ENCODE measurements around the gene C3orf52.
"Not testable (repeated sequence)": the region's sequence is repeated elsewhere in the genome, so short reads cannot be mapped to it uniquely, and the experiment has no call there.

The C3orf52 gene, protein sequence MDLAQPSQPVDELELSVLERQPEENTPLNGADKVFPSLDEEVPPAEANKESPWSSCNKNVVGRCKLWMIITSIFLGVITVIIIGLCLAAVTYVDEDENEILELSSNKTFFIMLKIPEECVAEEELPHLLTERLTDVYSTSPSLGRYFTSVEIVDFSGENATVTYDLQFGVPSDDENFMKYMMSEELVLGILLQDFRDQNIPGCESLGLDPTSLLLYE

DNA sequence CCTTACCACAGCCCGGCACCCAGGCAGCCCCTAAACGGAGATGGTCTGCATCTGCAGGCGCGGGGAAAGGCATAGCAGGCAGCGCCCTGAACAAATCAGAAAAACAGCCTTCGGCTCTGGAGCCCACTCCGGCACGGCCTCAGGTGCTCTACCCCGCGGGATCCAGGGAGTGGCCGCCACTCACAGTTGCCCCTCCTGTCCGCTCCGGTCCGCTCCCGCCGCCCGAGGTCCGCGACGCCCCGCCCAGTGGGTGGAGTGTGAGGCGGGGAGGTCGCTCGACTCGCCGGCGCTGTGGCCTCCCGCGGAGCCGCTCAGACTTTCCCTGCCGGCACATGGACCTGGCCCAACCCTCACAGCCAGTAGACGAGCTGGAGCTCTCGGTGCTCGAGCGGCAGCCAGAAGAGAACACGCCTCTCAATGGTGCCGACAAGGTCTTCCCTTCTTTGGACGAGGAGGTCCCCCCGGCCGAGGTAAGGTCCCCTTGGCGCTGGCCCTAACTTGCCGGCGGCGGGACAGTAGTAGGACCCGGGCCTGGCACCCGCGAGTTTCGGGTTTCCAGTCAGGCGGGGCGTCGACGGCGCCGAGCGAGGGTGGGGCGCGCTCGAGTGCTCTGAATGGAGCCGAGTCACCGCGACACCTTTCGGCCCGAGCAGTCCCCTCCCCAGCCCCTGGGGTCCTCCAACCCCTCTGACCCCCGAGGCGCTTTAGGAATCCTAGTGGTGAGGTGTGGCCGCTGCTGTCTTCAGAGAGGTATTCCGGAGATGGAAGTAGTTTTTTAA, at the start of gene C3orf52:
TSS of gene C3orf52 (plus strand) at position 314 of the 779 bp plus-strand sequence. CDS start at position 333, 19 bp downstream.
- DNase-seq (ENCODE audit: low read depth, low spot score) = peak; percentile 21

DNA sequence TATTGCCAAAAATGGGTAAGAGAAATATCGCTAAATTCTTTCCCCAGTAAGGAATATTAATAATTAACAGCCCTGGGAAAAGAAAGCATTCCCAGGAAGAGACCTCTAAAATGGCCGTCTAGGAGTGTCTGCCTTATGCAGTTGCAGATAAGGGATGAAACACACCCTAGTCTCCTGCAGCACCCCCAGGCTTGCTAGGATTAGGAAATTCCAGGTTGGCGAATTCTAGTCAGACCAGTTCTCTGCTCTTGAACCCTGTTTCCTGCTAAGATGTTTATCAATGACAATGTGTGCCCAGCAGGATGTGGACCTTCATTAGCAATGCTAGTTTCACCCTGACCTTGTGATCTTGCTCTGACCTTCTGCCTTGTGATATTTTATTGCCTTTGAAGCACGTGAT, 49.0 kb upstream of the C3orf52 start:
- not testable (repeated sequence) for DNase-seq (ENCODE audit: low read depth, low spot score)

DNA sequence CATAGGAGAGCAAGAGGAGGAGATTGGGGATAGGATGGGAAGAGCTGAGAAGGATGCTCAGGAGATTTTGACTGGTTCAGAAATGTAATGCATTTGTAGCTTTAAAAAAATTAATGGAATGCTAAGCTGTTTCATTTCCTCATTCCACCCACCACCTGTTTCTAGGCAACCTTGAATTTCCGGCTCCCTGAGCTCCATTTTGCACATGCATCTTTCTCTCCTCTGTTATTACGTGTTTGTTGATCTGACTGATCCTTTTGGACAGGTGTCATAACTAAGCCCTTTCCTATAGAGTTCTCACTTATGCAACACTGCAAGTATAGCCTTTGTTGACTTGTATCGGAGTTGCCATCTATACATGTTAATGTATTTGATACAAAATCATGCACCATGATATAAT, 47.3 kb upstream of the C3orf52 start:
- no peak for DNase-seq (ENCODE audit: low read depth, low spot score)

DNA sequence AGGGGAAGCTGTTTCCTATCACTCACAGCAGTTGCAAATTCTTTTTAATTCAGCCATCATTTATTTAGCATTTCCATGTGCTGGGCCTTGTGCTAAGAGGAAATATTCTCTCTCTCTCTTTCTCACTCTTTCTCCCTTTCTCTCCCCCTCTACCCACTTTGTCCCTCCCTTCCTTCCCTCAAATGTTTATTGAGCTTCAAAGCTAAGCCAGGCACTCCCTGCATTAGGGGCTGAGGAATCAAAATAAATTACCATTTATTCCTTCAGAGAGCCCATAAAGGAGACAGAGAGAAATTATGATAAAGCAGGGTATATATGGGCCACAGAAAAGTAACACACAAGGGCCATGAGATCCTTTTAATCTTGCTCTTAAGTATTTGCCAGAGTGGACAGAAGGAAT, 44.9 kb upstream of the C3orf52 start:
- DNase-seq (ENCODE audit: low read depth, low spot score) = no peak

DNA sequence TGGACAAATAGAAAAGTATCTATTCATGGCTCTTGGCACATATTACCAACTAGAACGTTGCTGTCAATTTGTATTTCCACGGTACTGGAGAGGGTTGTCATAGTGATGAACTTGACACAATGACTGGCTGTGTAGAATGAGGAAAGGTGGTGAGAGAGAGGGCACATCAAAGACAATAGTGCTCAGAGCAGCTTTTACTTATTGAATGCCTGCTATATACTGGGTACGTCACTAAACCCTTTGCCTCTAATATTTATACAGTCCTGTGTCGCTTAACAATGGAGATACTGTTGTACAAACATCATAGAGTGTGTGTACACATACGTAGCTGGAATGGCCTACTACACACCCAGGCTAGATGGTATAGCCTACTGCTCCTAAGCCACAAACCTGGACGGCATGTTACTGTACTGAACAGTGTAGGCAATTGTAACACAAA, 43.3 kb upstream of the C3orf52 start:
- DNase-seq (ENCODE audit: low read depth, low spot score) = no peak

DNA sequence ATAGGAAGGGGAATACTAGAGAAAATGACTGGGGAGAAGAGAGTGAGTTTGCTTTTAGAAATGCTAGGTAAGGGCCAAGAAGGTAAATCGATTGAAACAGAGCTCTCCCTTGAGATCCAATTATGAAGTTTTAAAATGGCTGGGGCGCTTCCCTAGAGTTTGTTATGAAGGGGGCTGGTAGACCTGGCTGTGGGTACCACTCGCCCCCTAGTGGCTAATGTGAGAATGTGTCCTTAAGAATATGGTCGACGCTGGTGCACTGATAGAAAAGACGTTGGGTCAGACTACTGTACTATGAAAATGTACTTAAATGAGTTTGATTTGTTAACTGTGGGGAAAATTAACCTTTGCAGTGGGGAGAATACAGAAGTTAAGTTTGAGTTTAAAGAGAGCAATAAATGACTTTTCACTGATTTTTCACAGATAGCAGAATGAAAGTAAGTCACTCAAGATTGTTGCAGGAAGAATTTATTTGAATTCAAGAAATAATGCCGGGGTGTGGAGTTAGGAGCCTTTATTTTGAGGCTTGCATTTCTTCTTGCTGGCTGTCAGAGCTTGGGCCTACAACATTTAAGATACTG, 42.5 kb upstream of the C3orf52 start:
- DNase-seq (ENCODE audit: low read depth, low spot score) = peak; percentile 29

DNA sequence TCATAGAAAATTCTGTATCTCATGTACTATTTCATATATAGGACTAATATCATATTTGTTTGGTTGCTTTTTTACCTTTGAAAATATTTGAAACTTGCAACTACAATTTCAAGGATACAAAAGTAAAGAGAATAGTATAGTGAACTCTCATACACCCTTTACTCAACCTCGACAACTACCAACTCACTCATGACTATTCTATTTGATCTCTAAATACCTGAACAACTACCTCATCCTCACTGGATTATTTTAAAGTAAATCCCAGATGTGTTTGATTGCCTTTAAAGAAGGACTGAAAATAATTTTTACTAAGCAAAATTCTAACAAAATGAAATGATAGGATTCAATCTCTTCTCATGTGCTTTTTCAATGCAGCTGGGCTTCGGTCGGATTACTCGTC, 39.6 kb upstream of the C3orf52 start:
- no peak for DNase-seq (ENCODE audit: low read depth, low spot score)

DNA sequence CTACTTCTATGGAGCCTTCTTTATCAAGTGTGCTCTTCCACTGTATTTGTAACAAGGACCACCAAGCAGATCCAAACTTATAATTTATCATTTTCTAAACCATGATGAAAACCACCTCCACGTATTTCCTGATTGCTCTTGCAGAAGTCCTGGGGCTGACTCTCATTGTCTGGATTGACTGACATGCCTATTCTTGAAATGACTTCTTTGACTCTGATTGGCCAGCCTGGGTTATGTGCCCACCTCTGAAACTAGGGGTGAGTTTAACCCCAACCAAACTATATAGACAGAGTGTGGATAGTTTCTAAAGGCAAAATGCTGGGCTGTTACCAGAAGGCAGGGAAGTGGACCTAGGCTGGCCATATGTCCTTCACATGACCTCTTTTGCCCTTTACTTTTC, 38.9 kb upstream of the C3orf52 start:
- DNase-seq (ENCODE audit: low read depth, low spot score) = no peak

DNA sequence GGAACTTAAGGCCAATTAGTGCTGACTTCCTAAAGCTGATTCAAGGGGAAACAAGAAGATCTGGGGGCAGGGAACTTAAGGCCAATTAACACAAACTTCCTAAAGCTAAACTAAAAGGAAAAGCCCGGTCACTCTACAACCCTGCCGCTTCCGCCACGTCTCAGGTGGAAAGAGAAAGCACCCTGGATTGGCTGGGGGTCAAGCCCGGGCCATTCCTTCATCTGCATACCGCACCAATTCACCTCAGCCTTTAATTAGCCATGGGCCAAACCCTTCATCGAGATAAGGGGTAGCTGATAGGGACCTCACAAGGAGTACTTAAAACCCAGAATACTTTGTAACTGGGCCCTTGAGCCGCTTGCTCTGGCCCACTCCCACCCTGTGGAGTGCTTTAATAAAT, 37.3 kb upstream of the C3orf52 start:
- DNase-seq (ENCODE audit: low read depth, low spot score) = no peak

DNA sequence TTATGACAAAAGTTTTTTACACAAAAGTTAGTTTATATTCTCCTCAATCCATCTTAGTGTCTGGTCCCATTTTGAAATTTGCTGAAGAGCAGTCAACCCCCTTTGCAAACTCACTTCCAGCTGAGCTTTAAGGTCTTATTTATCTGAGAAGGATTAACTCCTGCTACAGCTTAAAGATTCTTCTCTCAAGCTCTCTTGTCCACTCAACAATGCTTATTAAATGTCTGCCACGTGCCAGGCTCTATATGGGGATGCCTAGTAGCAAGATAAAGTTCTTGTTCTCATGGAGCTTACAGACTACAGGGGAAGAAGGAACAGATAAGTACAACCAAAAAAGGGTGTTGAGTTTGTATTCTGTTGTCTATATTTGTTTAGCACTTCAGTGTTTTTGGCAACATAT, 33.0 kb upstream of the C3orf52 start:
- DNase-seq (ENCODE audit: low read depth, low spot score) = no peak

DNA sequence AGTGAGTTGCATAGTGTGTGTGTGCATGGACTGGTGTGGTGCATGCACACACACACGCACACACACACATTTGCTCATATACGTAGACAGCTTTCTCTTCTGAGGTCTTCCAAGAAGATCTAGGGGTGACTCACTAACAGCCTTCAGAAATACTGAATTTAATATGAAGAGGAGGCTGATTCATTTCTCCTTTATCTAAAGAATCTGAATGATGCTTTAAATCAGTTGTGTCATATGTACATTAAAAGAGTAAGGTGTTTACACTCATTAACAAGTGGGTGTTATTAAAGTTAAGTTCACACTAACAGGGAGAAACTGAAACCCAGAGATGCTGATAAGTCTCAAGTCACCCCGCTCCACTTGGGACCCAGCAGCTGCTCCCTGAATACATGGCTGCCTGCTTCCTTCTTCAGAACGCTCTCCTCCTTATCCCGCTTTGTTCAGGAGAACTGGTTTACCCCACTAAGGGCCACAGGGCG, 29.7 kb upstream of the C3orf52 start:
- DNase-seq (ENCODE audit: low read depth, low spot score) = no peak

DNA sequence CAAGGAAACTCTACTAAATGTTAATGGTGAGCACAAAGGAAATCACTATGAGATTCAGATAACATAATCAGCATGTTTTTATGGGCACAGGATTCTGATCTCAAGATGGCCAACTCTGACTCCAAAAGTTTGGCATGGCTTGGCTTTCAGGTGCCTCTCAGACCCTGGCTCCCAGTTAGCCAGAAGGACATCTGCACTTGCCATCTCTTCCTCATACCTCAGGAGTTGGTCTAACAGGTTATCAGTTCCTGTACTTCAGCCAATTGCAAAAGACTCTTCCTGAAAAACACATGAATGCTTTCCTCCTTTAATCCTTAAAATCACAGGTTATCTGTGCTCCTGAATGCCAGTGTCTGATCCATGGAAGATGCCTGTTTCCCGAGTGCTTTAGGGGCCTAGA, 26.7 kb upstream of the C3orf52 start:
- no peak for DNase-seq (ENCODE audit: low read depth, low spot score)

DNA sequence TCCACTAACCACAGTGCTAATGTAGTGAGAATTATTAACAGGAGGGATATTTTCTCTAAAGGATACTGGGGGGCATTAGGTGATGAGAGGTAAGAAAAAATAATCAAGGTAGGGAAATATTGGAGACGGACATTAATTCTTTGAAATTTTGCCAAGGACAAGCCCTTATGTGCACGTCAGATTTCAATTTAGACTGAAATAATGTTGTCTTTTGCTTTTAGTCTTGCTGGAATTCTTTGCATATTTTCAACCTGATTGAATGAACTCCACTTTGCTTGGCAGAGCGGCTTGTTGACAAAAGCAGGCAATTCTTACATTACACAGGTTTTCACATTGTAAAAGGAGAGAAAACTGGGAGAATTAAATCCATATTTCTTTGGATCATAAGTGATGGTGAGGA, 25.0 kb upstream of the C3orf52 start:
- no peak for DNase-seq (ENCODE audit: low read depth, low spot score)

DNA sequence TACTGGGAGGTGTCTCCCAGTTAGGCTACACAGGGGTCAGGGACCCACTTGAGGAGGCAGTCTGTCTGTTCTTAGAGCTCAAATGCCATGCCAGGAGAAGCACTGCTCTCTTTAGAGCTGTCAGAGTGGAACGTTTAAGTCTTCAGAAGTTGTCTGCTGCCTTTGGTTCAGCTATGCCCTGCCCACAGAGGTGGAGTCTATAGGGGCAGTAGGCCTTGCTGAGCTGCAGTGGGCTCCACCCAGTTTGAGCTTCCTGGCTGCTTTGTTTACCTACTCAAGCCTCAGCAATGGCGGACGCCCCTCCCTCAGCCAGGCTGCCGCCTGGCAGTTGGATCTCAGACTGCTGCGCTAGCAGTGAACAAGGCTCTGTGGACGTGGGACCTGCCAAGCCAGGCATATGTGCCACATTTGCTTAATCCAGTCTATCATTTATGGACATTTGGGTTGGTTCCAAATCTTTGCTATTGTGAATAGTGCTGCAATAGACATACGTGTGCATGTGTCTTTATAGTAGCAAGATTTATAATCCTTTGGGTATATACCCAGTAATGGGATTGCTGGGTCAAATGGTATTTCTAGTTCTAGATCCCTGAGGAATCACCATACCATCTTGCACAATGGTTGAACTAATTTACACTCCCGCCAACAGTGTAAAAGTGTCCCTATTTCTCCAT, 13.7 kb upstream of the C3orf52 start:
- peak; percentile 27 for DNase-seq (ENCODE audit: low read depth, low spot score)

DNA sequence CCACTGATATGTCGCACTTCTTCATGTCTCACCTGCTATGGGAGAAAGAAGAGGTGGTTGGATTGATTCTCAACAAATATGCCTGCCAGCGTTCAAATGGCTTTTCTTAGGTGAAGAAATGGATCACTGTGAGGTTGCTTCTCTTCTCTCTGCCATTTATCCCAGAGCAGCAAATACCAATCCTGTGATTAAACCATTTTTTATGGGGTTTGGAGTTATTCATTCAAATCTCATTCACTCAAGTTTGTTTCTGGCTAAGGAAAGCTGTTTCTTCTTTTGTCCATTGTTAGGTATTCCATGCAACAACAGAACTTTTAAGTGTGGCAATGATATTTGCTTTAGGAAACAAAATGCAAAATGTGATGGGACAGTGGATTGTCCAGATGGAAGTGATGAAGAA, 12.2 kb upstream of the C3orf52 start:
- DNase-seq (ENCODE audit: low read depth, low spot score) = no peak

DNA sequence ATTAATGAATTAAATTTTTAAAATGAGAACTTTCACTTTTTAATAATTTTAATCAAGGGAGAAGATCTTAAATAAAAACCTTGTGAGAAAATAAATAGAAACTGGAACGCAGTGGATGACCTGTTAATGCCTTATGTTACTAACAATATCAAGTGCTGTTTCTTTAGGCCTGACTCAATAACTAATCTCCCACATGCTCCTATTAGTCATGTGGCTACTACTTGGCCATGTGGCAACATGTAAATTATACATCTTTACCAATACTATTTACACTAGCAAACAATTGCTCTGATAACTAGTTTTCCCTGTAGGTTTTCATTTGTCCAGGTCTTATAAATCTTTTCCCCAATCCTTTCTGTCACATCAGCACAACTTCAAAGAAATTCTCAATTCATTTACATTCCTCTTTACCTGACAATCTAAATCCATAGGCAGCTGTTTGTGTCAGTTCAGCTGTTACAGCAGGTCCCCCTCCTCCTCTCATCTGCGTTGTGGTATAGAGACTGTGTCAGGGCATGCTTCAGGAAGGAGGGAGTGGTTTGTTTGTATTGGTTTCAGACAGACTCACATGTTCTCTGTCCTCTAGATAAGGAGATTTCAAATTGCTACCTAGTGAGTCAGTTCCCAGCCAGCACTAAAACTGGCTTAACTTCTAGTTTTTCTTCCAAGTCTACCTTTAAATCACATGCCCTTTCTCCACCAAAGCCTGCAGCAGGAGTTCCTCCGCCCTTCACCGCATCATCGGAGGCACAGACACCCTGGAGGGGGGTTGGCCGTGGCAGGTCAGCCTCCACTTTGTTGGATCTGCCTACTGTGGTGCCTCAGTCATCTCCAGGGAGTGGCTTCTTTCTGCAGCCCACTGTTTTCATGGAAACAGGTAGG, 11.3 kb upstream of the C3orf52 start:
- no peak for DNase-seq (ENCODE audit: low read depth, low spot score)

DNA sequence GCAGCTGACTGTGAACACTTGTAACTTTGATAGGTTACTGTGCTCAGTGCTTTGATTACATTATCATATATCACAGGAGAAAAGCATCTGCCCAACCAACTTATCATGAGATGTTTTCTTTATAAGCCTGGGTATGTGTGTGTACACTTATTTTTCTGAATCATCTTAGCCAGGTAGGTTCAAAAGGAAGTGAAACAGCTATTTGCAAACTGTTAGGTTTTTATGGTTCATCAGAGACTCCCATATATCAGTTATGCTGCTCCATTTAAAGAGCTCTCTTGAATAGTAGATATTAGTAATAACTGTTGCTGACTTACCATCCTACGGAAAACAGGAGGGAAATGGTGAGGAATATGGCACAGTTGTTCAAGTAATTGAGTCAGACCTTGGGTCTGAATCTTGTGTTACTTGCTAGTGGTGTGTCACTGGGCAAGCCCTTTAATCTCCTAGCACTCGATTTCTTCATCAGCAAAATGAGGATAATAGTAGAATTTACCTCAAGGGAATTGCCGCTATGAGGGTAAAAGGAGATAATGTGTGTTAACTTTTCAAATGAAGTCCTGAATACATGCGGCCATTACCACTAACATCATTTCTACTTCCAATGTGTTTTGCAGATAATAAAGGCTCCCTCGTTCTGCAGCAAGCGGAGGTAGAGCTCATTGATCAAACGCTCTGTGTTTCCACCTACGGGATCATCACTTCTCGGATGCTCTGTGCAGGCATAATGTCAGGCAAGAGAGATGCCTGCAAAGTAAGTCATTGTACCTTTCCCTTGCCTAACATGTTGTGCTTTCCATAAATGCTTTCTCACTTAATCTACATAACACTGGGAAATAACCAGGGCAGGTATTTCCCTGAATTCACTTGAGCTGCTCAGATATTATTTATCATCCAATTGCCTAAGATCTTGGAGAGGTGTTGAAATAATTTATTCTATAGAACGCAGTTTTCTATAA, 7.8 kb upstream of the C3orf52 start:
- no peak for DNase-seq (ENCODE audit: low read depth, low spot score)

DNA sequence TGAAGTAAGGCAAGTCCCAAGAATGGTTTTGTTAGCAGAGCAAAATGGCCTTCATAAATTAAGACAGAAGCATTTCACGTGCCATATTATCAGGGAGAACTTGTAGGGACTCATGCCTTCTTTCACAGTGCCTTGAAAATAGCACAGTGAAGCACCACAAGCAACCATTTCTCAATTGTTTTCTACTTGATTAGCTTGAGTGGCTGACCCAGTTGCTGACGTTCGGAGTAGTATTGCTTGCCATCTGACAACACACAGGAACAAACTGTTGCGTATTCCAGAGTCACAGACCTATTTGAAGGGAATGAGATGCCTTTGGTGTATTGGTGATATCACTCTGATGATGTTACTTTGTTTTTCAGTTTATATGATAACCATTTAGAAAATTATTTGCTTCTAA, 3.0 kb upstream of the C3orf52 start:
- no peak for DNase-seq (ENCODE audit: low read depth, low spot score)

DNA sequence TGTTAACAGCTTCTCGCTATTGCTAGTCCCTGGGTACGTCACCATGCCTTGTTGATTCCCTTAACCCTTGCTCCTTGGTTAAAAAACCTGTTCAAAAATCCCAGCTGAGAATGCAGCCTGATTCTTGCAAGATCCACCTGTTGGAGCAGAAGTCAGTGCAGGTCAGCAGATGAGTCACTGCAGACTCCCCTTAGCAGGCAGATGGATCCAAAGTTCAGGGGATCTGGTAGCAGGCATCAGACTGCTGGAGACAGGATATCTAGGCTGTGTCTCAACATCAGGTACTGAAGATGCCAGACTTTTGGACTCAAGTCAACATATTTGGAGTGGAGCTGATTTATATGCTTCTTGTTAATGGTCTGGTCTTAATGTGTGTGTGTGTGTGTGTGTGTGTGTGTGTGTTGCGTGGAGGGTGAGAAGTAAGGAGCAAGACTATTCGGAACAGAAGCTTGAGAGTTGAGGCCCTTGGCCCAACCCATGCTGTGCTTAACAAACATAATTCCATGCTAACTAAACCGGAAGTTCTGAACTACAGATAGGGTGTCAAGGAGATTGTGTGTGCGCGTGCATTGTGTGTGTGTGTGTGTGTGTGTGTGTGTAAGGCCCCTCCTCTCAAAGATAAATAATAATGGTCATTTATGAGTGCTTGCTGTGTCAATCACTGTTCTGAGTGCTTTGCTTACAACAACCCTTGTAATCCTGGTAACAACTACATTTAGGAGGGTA, 1.0 kb upstream of the C3orf52 start:
- DNase-seq (ENCODE audit: low read depth, low spot score) = no peak

DNA sequence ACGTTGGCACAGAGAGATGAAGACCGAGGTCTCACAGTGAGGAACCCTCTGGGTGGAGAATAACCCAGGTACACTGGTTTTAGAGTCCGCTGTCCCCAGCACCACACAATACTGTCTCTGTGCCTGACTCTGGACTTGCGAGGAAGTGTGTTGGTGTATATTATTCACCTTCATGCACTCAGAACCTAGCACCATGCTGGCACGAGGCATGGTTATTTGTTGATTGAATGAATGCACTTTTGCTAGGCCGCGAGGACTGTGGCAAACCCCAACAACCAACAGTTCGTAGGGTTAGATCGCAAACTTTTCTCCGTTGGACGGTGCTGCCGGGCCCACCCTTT, 484 bp upstream of the C3orf52 start:
- DNase-seq (ENCODE audit: low read depth, low spot score) = no peak

All from activated CD4-positive, CD25-positive, alpha-beta regulatory T cell treated with anti-CD3 and anti-CD28 coated beads, Interleukin-2, amount 50 U/mL, for 16 hours (primary cell).